ENCODE measurements around the gene EGFR.
"Not testable (repeated sequence)": the region's sequence is repeated elsewhere in the genome, so short reads cannot be mapped to it uniquely, and the experiment has no call there.

The EGFR gene

GRCh38 chr7:55013851-55014250, 5.0 kb upstream of the EGFR start:
- no peak for DNase-seq (ENCODE audit: low read depth)

GRCh38 chr7:55016061-55016745, 2.6 kb upstream of the EGFR start:
- no peak for DNase-seq (ENCODE audit: low read depth)

GRCh38 chr7:55016746-55017090, 2.1 kb upstream of the EGFR start:
- DNase-seq (ENCODE audit: low read depth) = no peak

- DNase-seq (ENCODE audit: low read depth) = no peak
Measured at GRCh38 chr7:55017841-55018240, 976 bp upstream of the EGFR start.

DNA sequence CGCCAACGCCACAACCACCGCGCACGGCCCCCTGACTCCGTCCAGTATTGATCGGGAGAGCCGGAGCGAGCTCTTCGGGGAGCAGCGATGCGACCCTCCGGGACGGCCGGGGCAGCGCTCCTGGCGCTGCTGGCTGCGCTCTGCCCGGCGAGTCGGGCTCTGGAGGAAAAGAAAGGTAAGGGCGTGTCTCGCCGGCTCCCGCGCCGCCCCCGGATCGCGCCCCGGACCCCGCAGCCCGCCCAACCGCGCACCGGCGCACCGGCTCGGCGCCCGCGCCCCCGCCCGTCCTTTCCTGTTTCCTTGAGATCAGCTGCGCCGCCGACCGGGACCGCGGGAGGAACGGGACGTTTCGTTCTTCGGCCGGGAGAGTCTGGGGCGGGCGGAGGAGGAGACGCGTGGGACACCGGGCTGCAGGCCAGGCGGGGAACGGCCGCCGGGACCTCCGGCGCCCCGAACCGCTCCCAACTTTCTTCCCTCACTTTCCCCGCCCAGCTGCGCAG, 424 bp downstream of the EGFR start:
- no peak for DNase-seq (ENCODE audit: low read depth)

GRCh38 chr7:55019691-55020465, 1.1 kb downstream of the EGFR start:
- no peak for DNase-seq (ENCODE audit: low read depth)

DNA sequence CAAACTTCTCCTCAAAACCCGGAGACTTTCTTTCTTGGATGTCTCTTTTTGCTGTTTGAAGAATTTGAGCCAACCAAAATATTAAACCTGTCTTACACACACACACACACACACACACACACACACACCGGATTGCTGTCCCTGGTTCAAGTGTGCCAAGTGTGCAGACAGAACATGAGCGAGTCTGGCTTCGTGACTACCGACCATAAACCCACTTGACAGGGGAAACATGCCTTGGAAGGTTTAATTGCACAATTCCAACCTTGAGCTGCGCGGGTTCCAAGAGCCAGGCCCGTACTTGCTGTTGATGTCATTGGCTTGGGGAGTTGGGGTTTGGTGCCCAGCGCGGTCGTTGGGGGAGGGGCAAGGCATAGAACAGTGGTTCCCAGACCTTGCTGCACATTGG, 1.7 kb downstream of the EGFR start:
- DNase-seq (ENCODE audit: low read depth) = no peak

DNA sequence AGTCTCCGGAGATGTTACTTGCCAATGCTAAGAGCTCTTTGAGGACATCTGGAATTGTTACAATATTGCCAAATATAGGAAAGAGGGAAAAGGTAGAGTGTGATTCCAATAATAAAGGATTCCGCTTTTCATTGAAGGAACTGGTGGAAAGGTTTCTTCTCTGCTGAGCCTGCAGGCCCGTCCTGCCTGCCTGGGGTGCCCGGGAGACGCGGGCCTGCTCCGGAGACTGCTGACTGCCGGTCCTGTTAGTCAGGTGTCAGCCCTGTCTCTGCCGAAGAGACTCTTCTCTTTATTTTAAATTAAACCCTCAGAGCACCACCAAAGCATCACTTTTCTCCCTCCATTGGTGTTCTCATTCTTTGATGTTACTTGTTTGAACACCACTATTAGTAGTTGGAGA, 2.2 kb downstream of the EGFR start:
- DNase-seq (ENCODE audit: low read depth) = no peak

- DNase-seq (ENCODE audit: low read depth) = no peak
Measured at GRCh38 chr7:55022002-55022985, 3.5 kb downstream of the EGFR start.

DNA sequence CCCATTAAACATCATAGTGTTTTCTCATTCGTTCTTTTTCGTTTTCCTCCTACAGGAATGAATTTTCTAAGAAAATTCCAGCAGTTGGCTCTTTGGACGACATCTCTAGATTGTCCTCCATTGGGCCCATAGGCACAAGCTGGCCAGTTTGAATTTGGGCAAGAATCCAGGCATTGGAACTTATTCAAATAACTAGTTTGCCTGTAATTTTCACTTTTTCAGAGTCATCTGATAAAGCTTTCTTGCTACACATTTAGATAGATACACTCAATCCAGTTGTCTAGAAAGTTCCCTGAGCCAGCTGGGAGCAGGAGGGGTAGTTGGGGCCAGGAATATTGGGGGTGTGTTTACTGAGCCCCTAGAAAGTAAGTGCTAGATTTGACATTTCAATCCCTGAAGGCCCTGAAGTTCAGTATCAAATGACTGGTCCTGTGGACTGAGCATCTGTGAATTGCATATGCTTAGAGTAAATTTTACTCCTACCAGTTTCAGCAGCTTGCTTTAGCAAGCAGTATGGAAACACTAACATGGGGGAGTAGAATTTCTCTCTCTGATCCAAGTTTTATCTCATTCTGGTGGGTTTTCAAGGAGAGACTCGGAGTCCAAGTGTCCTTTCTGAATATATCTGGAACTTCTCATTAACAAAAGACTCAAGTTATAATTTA, 5.2 kb downstream of the EGFR start:
- no peak for DNase-seq (ENCODE audit: low read depth)

- DNase-seq (ENCODE audit: low read depth) = no peak
Measured at GRCh38 chr7:55024776-55025175, 6.0 kb downstream of the EGFR start.

DNA sequence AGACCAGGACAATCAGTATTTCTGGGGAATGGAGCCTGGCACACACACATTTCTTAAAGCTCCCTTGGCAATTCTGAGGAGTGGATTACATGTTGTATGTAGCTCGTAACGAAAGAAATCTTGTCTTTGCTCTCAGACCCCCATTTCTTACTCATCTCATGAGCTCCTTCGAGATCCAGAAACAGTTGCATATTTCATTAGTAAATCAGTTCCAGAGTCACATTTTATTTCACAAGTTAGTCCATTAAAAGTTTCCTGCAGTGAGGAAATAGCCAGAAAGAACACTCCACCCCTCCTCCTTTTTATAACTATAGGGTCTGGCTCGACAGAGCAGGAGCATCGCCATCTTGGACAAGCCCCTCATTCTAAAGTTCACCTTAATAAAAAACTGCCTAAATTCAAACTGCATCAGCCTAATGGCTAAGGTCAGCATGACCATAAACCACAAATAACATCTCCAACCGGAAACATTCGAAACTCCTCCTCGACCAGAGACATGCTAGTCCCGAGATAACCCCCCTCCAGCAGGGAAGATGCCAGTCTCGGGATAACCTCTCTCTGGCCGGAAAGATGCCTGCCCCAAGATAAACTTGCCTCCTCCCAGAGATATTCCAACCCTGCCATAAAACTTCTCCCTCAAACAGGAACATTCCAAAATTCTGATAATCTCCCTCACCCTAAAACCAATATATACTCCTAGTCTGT, 7.4 kb downstream of the EGFR start:
- no peak for DNase-seq (ENCODE audit: low read depth)

DNA sequence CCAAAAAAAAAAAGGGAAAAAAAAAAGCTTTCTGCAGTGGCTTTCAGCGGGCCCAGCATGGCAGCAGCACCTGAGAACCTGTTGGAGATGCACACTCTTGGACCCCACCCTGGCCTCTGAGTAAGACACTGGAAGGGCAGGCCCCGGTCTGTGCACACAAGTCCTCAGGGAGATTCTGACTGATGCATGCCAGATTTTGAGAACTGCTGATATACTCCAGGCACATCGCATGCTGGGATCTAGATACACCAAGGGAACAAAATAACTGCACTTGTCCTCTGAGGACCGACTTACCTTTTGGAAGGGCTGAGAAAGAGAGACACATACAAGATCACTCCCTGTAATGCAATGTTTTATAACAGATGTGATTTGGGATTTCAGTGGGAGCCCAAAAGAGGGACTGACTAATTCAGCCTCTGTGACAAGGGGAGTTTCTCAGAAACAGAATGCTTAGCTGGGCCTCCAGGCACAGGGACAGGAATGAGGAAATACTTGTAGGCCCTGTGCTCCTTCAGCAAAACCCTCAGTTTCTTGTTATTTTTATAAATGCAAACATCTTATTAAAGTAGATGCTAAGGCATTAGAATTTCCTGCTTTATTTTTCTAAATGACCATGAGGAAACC, 8.2 kb downstream of the EGFR start:
- DNase-seq (ENCODE audit: low read depth) = no peak

DNA sequence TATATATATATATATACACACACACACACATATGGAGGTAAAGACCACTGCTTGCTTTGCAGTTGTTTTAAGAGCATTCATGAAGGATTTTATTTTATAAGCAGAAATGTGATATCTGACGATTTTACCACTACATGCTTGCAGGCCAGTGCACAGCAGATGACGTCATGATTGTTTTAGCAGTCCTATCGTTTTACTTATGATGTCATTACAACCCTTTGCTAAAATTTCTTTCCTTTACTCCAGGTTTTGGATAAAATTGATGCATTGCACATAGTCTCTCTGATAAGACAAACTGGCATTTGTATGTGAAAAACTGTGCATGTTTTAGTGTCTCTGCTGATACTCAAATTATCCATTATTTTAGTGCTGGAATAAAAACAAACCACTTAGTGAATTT, 9.2 kb downstream of the EGFR start:
- no peak for DNase-seq (ENCODE audit: low read depth)

- DNase-seq (ENCODE audit: low read depth) = no peak
Measured at GRCh38 chr7:55030314-55030713, 11.5 kb downstream of the EGFR start.

- no peak for DNase-seq (ENCODE audit: low read depth)
Measured at GRCh38 chr7:55031075-55031474, 12.3 kb downstream of the EGFR start.

DNA sequence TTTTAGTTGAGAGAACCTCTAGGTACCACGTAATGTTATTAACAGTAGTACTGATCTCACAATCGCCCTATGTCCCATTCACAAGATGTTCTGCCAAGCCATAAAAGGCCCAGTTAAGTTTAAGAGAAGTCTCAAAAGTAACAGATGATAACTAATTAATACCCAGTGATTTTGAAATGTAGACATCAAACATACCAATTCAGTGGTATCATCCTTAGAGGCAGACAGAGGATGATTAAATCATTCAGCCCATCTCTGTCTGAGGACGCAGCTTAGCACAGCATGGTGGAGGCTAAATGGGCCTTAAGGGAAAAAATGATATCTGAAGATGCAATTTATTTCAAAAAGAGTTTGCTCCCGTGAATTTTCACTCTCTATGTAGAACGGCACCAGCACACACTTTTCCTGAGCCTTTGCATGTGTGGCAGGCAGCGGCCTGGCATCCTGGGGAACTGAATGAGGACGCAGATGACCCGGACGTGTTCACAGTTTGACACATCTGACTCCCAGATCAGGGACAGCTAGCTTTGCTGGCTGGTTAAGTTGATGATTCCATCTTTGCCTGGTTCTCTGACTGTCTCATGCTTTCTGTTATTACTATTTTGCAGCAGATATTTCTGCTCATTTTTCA, 13.4 kb downstream of the EGFR start:
- DNase-seq (ENCODE audit: low read depth) = no peak

GRCh38 chr7:55033236-55033846, 14.5 kb downstream of the EGFR start:
- no peak for DNase-seq (ENCODE audit: low read depth)

GRCh38 chr7:55034776-55035175, 16.0 kb downstream of the EGFR start:
- DNase-seq (ENCODE audit: low read depth) = no peak

- not testable (repeated sequence) for DNase-seq (ENCODE audit: low read depth)
Measured at GRCh38 chr7:55035410-55035809, 16.6 kb downstream of the EGFR start.

All from stimulated activated CD8-positive, alpha-beta memory T cell treated with anti-CD3 and anti-CD28 coated beads, Interleukin-15, amount 100 ng/mL, for 24 hours (primary cell).